ENCODE results near the gene MDH2.
A peak's percentile ranks its signal among the peaks of the same experiment; 100 is the strongest.
"Not testable (repeated sequence)": the region's sequence is repeated elsewhere in the genome, so short reads cannot be mapped to it uniquely, and the experiment has no call there.

Gene MDH2

GRCh38 chr7:76047811-76048667 is at the start of gene MDH2, which contains the start of gene STYXL1:
Gene MDH2, plus strand, starts transcription at chr7:76048106. Its CDS starts 55 bp downstream, at chr7:76048161.
Gene STYXL1, minus strand, starts transcription at chr7:76048000. Its CDS starts 17,477 bp downstream, at chr7:76030523.
- DNase-seq = peak; percentile 91
- ATAC-seq = peak; percentile 97
- Mint-ChIP-seq H3K27ac (peak within 1 kb of the TSS; percentile 98), H3K4me1 (peaks cover 46% of the 10 kb centered on the region), H3K9me3 (no peaks in the 10 kb centered on the region), H3K27me3 (no peaks in the 10 kb centered on the region), H3K36me3 (ENCODE audit: low read depth) (peaks cover 38% of the 10 kb centered on the region), H3K4me3 (peak within 1 kb of the TSS; percentile 98)

- no peak for DNase-seq
- Mint-ChIP-seq H3K27me3 (peaks cover 3% of the 10 kb centered on the region), H3K9me3 (no peaks in the 10 kb centered on the region), H3K36me3 (ENCODE audit: low read depth) (peaks cover 26% of the 10 kb centered on the region), H3K27ac (no peak overlapping the region), H3K4me1 (peaks cover 9% of the 10 kb centered on the region), H3K4me3 (no peak overlapping the region)
- ATAC-seq = no peak
Observed at GRCh38 chr7:76000566-76000965, 47.3 kb upstream of the MDH2 start.

- H3K27me3 Mint-ChIP-seq = peaks cover 3% of the 10 kb centered on the region
- H3K9me3 Mint-ChIP-seq = no peaks in the 10 kb centered on the region
- peaks cover 6% of the 10 kb centered on the region for H3K4me1 Mint-ChIP-seq
- peaks cover 19% of the 10 kb centered on the region for H3K36me3 Mint-ChIP-seq (ENCODE audit: low read depth)
- no peak overlapping the region for H3K27ac Mint-ChIP-seq
- ATAC-seq (no peak), DNase-seq (no peak)
- H3K4me3 Mint-ChIP-seq = no peak overlapping the region
Observed at GRCh38 chr7:76002139-76002538, 45.8 kb upstream of the MDH2 start.

GRCh38 chr7:76002822-76003221 is 45.1 kb upstream of the MDH2 start:
- DNase-seq = no peak
- Mint-ChIP-seq H3K27ac (no peak overlapping the region), H3K4me1 (peaks cover 8% of the 10 kb centered on the region), H3K9me3 (no peaks in the 10 kb centered on the region), H3K36me3 (ENCODE audit: low read depth) (peaks cover 19% of the 10 kb centered on the region), H3K4me3 (no peak overlapping the region), H3K27me3 (peaks cover 3% of the 10 kb centered on the region)
- no peak for ATAC-seq

GRCh38 chr7:76003351-76003750 is 44.6 kb upstream of the MDH2 start:
- Mint-ChIP-seq H3K9me3 (no peaks in the 10 kb centered on the region), H3K27ac (no peak overlapping the region), H3K27me3 (peaks cover 3% of the 10 kb centered on the region), H3K4me1 (peaks cover 12% of the 10 kb centered on the region), H3K36me3 (ENCODE audit: low read depth) (peaks cover 19% of the 10 kb centered on the region), H3K4me3 (no peak overlapping the region)
- DNase-seq = no peak
- ATAC-seq = no peak

GRCh38 chr7:76005004-76005403 is 42.9 kb upstream of the MDH2 start:
- H3K9me3 Mint-ChIP-seq, H3K27me3 Mint-ChIP-seq, H3K27ac Mint-ChIP-seq, DNase-seq, H3K4me3 Mint-ChIP-seq, ATAC-seq: not testable (repeated sequence)
- Mint-ChIP-seq H3K4me1 (peaks cover 29% of the 10 kb centered on the region), H3K36me3 (ENCODE audit: low read depth) (peaks cover 17% of the 10 kb centered on the region)

GRCh38 chr7:76008156-76008687 is 39.7 kb upstream of the MDH2 start:
- DNase-seq = peak; percentile 54
- peak overlapping the region; percentile 52 for H3K4me3 Mint-ChIP-seq
- H3K36me3 Mint-ChIP-seq (ENCODE audit: low read depth) = peaks cover 27% of the 10 kb centered on the region
- peak overlapping the region; percentile 89 for H3K27ac Mint-ChIP-seq
- H3K27me3 Mint-ChIP-seq = peaks cover 7% of the 10 kb centered on the region
- H3K4me1 Mint-ChIP-seq = peaks cover 43% of the 10 kb centered on the region
- H3K9me3 Mint-ChIP-seq = no peaks in the 10 kb centered on the region
- peak; percentile 84 for ATAC-seq

- H3K4me3 Mint-ChIP-seq = peak overlapping the region; percentile 59
- H3K27ac Mint-ChIP-seq = peak overlapping the region; percentile 89
- H3K27me3 Mint-ChIP-seq = peaks cover 12% of the 10 kb centered on the region
- peaks cover 43% of the 10 kb centered on the region for H3K4me1 Mint-ChIP-seq
- H3K36me3 Mint-ChIP-seq (ENCODE audit: low read depth) = peaks cover 25% of the 10 kb centered on the region
- no peaks in the 10 kb centered on the region for H3K9me3 Mint-ChIP-seq
- no peak for DNase-seq
- ATAC-seq = no peak
Observed at GRCh38 chr7:76009672-76010600, 38.0 kb upstream of the MDH2 start.

GRCh38 chr7:76011442-76011861 is 36.5 kb upstream of the MDH2 start:
- no peak for DNase-seq
- Mint-ChIP-seq H3K27ac (no peak overlapping the region), H3K36me3 (ENCODE audit: low read depth) (peaks cover 21% of the 10 kb centered on the region)

GRCh38 chr7:76016191-76016947 is 31.5 kb upstream of the MDH2 start:
- Mint-ChIP-seq H3K27ac (no peak overlapping the region), H3K27me3 (peaks cover 5% of the 10 kb centered on the region), H3K36me3 (ENCODE audit: low read depth) (peaks cover 26% of the 10 kb centered on the region), H3K4me1 (peaks cover 14% of the 10 kb centered on the region), H3K4me3 (no peak overlapping the region), H3K9me3 (no peaks in the 10 kb centered on the region)
- DNase-seq = no peak
- ATAC-seq = no peak

More at GRCh38 chr7:76011442-76011861, 36.5 kb upstream of the MDH2 start:
- no peak overlapping the region for H3K4me3 Mint-ChIP-seq
- no peaks in the 10 kb centered on the region for H3K9me3 Mint-ChIP-seq
- H3K27me3 Mint-ChIP-seq = peaks cover 9% of the 10 kb centered on the region
- H3K4me1 Mint-ChIP-seq = peaks cover 43% of the 10 kb centered on the region
- no peak for ATAC-seq

- H3K36me3 Mint-ChIP-seq (ENCODE audit: low read depth) = peaks cover 21% of the 10 kb centered on the region
Observed at GRCh38 chr7:76018520-76018919, 29.4 kb upstream of the MDH2 start.

GRCh38 chr7:76020031-76020714 is 27.7 kb upstream of the MDH2 start:
- H3K9me3 Mint-ChIP-seq = no peaks in the 10 kb centered on the region
- DNase-seq (peak; percentile 76), ATAC-seq (peak; percentile 54)
- no peaks in the 10 kb centered on the region for H3K27me3 Mint-ChIP-seq
- peaks cover 19% of the 10 kb centered on the region for H3K36me3 Mint-ChIP-seq (ENCODE audit: low read depth)
- H3K27ac Mint-ChIP-seq = no peak overlapping the region
- H3K4me3 Mint-ChIP-seq = no peak overlapping the region
- H3K4me1 Mint-ChIP-seq = peaks cover 14% of the 10 kb centered on the region

More at GRCh38 chr7:76018520-76018919, 29.4 kb upstream of the MDH2 start:
- not testable (repeated sequence) for ATAC-seq, H3K27me3 Mint-ChIP-seq, H3K27ac Mint-ChIP-seq, H3K4me3 Mint-ChIP-seq, H3K9me3 Mint-ChIP-seq, DNase-seq
- peaks cover 14% of the 10 kb centered on the region for H3K4me1 Mint-ChIP-seq

- H3K27ac Mint-ChIP-seq = no peak overlapping the region
- no peaks in the 10 kb centered on the region for H3K9me3 Mint-ChIP-seq
- peaks cover 19% of the 10 kb centered on the region for H3K36me3 Mint-ChIP-seq (ENCODE audit: low read depth)
- no peak for ATAC-seq
- H3K4me1 Mint-ChIP-seq = peaks cover 14% of the 10 kb centered on the region
- H3K27me3 Mint-ChIP-seq = no peaks in the 10 kb centered on the region
- no peak overlapping the region for H3K4me3 Mint-ChIP-seq
- no peak for DNase-seq
Observed at GRCh38 chr7:76022026-76022780, 25.7 kb upstream of the MDH2 start.
